Erythroblast (primary cell): ENCODE data around the gene CDC42BPG.

Experiments used
- GATA1 ChIP-seq: IDR thresholded peaks from 2 replicates; pipeline ENCODE4 v1.6.1; 2011; ENCODE audit warnings: low read depth, mild to moderate bottlenecking, control low read depth, low read length, moderate library complexity
- POLR2A ChIP-seq: IDR thresholded peaks from 2 replicates; pipeline ENCODE4 v1.6.1; 2011; ENCODE audit warnings: mild to moderate bottlenecking, low read length

DNA sequence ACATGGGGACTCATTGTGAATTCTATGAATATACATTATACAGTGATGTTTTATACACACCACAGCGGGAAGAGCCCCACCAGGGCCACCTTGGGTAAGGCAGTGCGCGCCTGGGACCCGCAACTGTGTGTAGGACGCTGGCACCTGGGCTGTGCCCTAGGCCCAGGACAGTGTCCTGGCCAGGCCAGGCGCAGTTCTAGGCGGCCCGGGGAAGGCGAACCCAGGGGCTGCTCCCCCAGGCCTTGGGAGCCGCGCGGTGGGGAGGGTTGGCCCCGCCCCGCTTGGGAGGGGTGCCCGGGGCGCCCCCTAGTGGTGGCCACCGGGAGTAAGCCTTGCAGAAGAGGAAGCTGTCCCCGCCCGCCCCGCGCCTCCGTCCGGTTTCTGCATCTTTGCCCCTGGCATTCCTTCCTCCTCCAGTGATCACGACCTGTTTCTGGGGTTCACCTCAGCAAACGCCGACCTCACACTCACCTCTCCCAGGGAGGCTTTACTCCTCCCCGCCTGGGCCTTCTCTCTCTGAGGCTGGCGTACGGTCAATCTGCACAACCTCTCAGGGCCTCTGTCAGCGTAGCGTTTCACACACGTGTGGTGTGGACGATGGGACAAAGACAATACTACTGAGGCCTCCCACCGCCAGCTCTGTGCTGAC, 43.4 kb upstream of the CDC42BPG start:
- TF ChIP-seq POLR2A = peak; percentile 58
- no peak for TF ChIP-seq GATA1
